GM12878 (cell line): ENCODE measurements around the gene ITPKB.

ENCODE experiments used
- CEBPZ ChIP-seq: fragments of 150-350 bp; IDR thresholded peaks from 2 replicates; pipeline ENCODE4 v1.6.1; 2016; ENCODE audit warnings: low read depth, low read length
- CREM ChIP-seq: IDR thresholded peaks from 2 replicates; pipeline ENCODE4 v1.6.1; 2014; ENCODE audit warnings: antibody characterized with exemption, low read depth
- CTCF ChIP-seq, 3 experiments: IDR thresholded peaks in 2 of 3; conservative IDR thresholded peaks in 1 of 3; 2 replicates each; pipeline ENCODE4 v1.5.1; 2011; ENCODE audit warnings: low read depth in 3 of 3, low read length in 3 of 3, mild to moderate bottlenecking in 3 of 3, control low read depth in 2 of 3, moderate library complexity in 2 of 3, inconsistent platforms in 1 of 3, mixed read lengths in 1 of 3; ENCODE audit not compliant: control insufficient read depth in 2 of 3, insufficient read depth in 1 of 3; ENCODE audit errors: extremely low read depth in 1 of 3
- EP300 ChIP-seq, 2 experiments: fragments of 150-350 bp in 1 of 2; IDR thresholded peaks; 2 replicates each; pipeline ENCODE4 v1.6.1; 2011 to 2012; ENCODE audit warnings: low read depth in 2 of 2, low read length in 2 of 2, borderline replicate concordance in 1 of 2, improper control_type of control experiment in 1 of 2, inconsistent platforms in 1 of 2; ENCODE audit not compliant: control insufficient read depth in 1 of 2
- NR2C2 ChIP-seq: IDR thresholded peaks from 2 replicates; pipeline ENCODE4 v1.6.1; 2011; ENCODE audit warnings: borderline replicate concordance, low read depth; ENCODE audit not compliant: control insufficient read depth, insufficient read length
- PAX8 ChIP-seq: fragments of 450-650 bp; IDR thresholded peaks from 2 replicates; pipeline ENCODE4 v1.6.1; 2017; ENCODE audit warnings: mild to moderate bottlenecking, moderate library complexity
- POLR2A ChIP-seq: IDR thresholded peaks from 2 replicates; pipeline ENCODE4 v1.6.1; 2011; ENCODE audit warnings: low read depth, mild to moderate bottlenecking, low read length
- POLR2AphosphoS5 ChIP-seq: IDR thresholded peaks from 2 replicates; pipeline ENCODE4 v1.6.1; 2011; ENCODE audit warnings: mild to moderate bottlenecking, low read length, inconsistent platforms
- STAT1 ChIP-seq: fragments of 450-650 bp; conservative IDR thresholded peaks from 2 replicates; pipeline ENCODE4 v1.6.1; 2014; ENCODE audit warnings: antibody characterized with exemption, mild to moderate bottlenecking
- ZBED1 ChIP-seq: IDR thresholded peaks from 2 replicates; pipeline ENCODE4 v1.6.1; 2016; ENCODE audit warnings: borderline replicate concordance

GRCh38 chr1:226678251-226678650 is 60.8 kb downstream of the ITPKB start:
- TF ChIP-seq CTCF (IDR thresholded peaks at IDR 0.05 in 2 of 3, conservative IDR thresholded peaks at IDR 0.05 in 1 of 3; ENCODE audit: control insufficient read depth in 2 of 3, extremely low read depth in 1 of 3, insufficient read depth in 1 of 3, low read depth in 3 of 3, low read length in 3 of 3) (no peak), CEBPZ (no peak), PAX8 (no peak), CREM (no peak), POLR2AphosphoS5 (no peak), POLR2A (no peak), STAT1 (no peak), ZBED1 (no peak), EP300 (IDR thresholded peaks at IDR 0.05; ENCODE audit: borderline replicate concordance in 1 of 2, control insufficient read depth in 1 of 2, low read depth in 2 of 2, low read length in 2 of 2) (no peak), NR2C2 (no peak)
